ENCODE measurements around the gene ZNF428.

ZNF428 gene

DNA sequence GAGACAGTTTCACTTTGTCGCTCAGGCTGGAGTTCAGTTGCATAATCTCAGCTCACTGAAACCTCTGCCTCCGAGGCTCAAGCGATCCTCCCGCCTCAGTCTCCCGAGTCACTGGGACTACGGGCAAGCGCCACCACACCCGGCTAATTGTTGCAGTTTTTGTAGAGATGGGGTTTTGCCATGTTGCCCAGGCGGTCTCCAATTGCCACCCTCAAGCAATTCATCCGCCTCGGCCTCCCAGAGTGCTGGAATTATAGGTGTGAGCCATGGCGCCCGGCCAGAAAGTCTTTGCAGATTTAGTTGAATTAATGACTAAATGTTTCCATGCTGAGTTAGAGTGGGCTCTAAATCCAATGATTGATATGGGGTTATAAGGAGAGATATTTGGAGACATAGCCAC lies 24.8 kb upstream of the ZNF428 start:
- Histone ChIP-seq H4K20me1 (ENCODE audit: insufficient read depth, low read length, poor library complexity, severe bottlenecking) (no peaks in the 10 kb centered on the region), H3K4me2 (ENCODE audit: low read depth, low read length, poor library complexity, severe bottlenecking) (no peak overlapping the region), H2AFZ (ENCODE audit: low read length) (no peak overlapping the region), H3K9me3 (ENCODE audit: insufficient read depth, low read depth, low read length) (no peaks in the 10 kb centered on the region), H3F3A (ENCODE audit: low read depth) (no peaks in the 10 kb centered on the region), H3K4me1 (ENCODE audit: insufficient read depth, low read length, poor library complexity, severe bottlenecking) (peaks cover 6% of the 10 kb centered on the region), H3K27me3 (ENCODE audit: insufficient read depth, low read length, poor library complexity, severe bottlenecking) (no peaks in the 10 kb centered on the region), H3K9ac (ENCODE audit: low read depth, low read length, poor library complexity, severe bottlenecking) (no peak overlapping the region), H3K9me2 (replicated peaks; ENCODE audit: low read depth, low read length) (no peaks in the 10 kb centered on the region), H3K4me3 (ENCODE audit: low read length, poor library complexity, severe bottlenecking) (no peak overlapping the region), H3K36me3 (ENCODE audit: insufficient read depth, low read length) (no peaks in the 10 kb centered on the region; the same call in 1 of the 2 replicates), H3K79me2 (ENCODE audit: insufficient read depth, low read length) (no peaks in the 10 kb centered on the region)
- TF ChIP-seq, protein P1, sequence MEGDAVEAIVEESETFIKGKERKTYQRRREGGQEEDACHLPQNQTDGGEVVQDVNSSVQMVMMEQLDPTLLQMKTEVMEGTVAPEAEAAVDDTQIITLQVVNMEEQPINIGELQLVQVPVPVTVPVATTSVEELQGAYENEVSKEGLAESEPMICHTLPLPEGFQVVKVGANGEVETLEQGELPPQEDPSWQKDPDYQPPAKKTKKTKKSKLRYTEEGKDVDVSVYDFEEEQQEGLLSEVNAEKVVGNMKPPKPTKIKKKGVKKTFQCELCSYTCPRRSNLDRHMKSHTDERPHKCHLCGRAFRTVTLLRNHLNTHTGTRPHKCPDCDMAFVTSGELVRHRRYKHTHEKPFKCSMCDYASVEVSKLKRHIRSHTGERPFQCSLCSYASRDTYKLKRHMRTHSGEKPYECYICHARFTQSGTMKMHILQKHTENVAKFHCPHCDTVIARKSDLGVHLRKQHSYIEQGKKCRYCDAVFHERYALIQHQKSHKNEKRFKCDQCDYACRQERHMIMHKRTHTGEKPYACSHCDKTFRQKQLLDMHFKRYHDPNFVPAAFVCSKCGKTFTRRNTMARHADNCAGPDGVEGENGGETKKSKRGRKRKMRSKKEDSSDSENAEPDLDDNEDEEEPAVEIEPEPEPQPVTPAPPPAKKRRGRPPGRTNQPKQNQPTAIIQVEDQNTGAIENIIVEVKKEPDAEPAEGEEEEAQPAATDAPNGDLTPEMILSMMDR (conservative IDR thresholded peaks at IDR 0.05; ENCODE audit: low read length): no peak
- TF ChIP-seq EZH2phosphoT487 (IDR thresholded peaks at IDR 0.05; ENCODE audit: borderline replicate concordance): no peak

DNA sequence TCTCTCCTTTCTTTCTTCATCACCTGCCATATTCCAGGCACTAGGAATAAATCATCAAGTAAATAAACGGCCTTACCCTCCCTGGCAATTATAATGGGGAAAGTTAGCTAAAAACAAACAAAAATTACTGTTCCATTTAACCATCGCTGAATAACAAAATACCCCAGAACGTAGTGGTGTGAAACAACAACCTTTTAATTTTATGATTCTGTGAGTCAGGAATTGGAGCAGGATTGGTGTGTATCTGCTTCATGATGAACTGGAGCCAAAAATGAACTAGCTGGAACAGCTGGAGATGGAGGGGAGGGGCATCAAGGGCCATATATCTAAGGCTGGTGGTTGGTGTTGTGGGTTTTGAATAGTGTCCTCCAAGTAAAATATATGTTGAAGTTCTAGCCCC lies 23.9 kb upstream of the ZNF428 start:
- H3K4me2 ChIP-seq (ENCODE audit: low read depth, low read length, poor library complexity, severe bottlenecking): no peak overlapping the region
- no peaks in the 10 kb centered on the region for H3K79me2 ChIP-seq (ENCODE audit: insufficient read depth, low read length)
- H3F3A ChIP-seq (ENCODE audit: low read depth): no peaks in the 10 kb centered on the region

DNA sequence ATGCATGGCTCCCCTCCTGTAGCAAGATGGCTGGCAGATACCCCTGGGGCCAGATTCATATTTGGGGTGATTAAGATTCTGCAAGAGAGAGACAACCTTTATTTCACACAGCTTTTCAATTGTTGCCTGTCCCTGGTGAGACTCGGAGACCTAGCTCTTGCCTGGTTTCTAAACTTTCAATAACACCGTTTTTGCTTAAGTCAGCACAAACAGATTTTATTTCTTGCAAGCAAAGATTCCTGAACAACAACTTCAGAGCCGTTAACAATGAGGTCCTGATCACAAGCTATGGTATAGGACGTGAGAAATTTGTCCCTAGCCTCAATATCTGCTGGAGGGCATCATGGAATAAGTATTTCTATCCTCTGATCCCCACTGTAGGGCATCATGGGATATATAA lies 23.1 kb upstream of the ZNF428 start:
- no peak overlapping the region for H3K9ac ChIP-seq (ENCODE audit: low read depth, low read length, poor library complexity, severe bottlenecking)
- no peak overlapping the region for H3K4me2 ChIP-seq (ENCODE audit: low read depth, low read length, poor library complexity, severe bottlenecking)
- H3K27me3 ChIP-seq (ENCODE audit: insufficient read depth, low read length, poor library complexity, severe bottlenecking): no peaks in the 10 kb centered on the region
- no peaks in the 10 kb centered on the region for H3F3A ChIP-seq (ENCODE audit: low read depth)
- TF ChIP-seq EZH2phosphoT487 (IDR thresholded peaks at IDR 0.05; ENCODE audit: borderline replicate concordance): no peak
- TF ChIP-seq, protein P1 (conservative IDR thresholded peaks at IDR 0.05; ENCODE audit: low read length): no peak
- H4K20me1 ChIP-seq (ENCODE audit: insufficient read depth, low read length, poor library complexity, severe bottlenecking): no peaks in the 10 kb centered on the region
- H3K4me3 ChIP-seq (ENCODE audit: low read length, poor library complexity, severe bottlenecking): no peak overlapping the region
- H2AFZ ChIP-seq (ENCODE audit: low read length): no peak overlapping the region
- no peaks in the 10 kb centered on the region for H3K79me2 ChIP-seq (ENCODE audit: insufficient read depth, low read length)
- no peaks in the 10 kb centered on the region for H3K9me3 ChIP-seq (ENCODE audit: insufficient read depth, low read depth, low read length)
- no peaks in the 10 kb centered on the region for H3K36me3 ChIP-seq (ENCODE audit: insufficient read depth, low read length)
- H3K4me1 ChIP-seq (ENCODE audit: insufficient read depth, low read length, poor library complexity, severe bottlenecking): peaks cover 12% of the 10 kb centered on the region
- no peaks in the 10 kb centered on the region for H3K9me2 ChIP-seq (replicated peaks; ENCODE audit: low read depth, low read length)

More for the DNA sequence above, 23.9 kb upstream of the ZNF428 start:
- no peaks in the 10 kb centered on the region for H3K9me3 ChIP-seq (ENCODE audit: insufficient read depth, low read depth, low read length)
- no peaks in the 10 kb centered on the region for H4K20me1 ChIP-seq (ENCODE audit: insufficient read depth, low read length, poor library complexity, severe bottlenecking)
- no peaks in the 10 kb centered on the region for H3K27me3 ChIP-seq (ENCODE audit: insufficient read depth, low read length, poor library complexity, severe bottlenecking)
- no peaks in the 10 kb centered on the region for H3K36me3 ChIP-seq (ENCODE audit: insufficient read depth, low read length)
- no peaks in the 10 kb centered on the region for H3K9me2 ChIP-seq (replicated peaks; ENCODE audit: low read depth, low read length)
- peaks cover 12% of the 10 kb centered on the region for H3K4me1 ChIP-seq (ENCODE audit: insufficient read depth, low read length, poor library complexity, severe bottlenecking)
- H3K4me3 ChIP-seq (ENCODE audit: low read length, poor library complexity, severe bottlenecking): no peak overlapping the region
- TF ChIP-seq, protein P1 (conservative IDR thresholded peaks at IDR 0.05; ENCODE audit: low read length): no peak
- TF ChIP-seq EZH2phosphoT487 (IDR thresholded peaks at IDR 0.05; ENCODE audit: borderline replicate concordance): no peak
- H3K9ac ChIP-seq (ENCODE audit: low read depth, low read length, poor library complexity, severe bottlenecking): no peak overlapping the region
- H2AFZ ChIP-seq (ENCODE audit: low read length): no peak overlapping the region

Data from Loucy (cell line).